ENCODE measurements around the gene EPYC.

DNA sequence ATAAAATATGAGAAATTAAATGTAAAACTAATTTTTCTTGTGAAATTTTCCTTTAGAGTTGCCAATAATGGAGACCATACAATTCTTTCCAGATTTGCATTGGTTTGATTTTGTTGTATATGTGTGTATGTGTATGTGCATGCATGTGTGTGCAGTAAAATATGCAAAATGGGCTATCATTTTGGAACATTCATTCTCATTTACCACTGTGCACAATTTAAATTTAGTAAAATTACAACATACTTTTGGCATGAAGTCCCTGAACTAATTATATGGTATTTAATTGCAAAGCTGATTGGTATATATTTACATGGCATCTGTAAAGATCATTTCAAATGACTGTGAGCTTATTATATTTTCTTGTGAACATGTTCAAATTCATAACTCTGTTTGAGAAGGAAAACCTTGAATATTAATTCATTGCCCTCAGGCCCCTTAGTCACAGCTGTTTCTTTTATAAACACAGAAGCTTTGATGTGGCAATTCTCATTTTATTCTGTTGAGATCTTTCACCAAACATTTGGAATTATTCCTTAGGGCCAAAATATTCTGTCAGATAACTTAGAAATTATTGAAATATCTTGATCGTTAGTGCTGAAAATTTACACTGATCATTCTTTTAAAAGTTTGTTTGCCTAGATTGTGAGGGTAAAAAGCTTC, 35.5 kb upstream of the EPYC start:
- no peak for TF ChIP-seq EZH2 (IDR thresholded peaks at IDR 0.05; ENCODE audit: low read length, unreplicated experiment)
- no peak for TF ChIP-seq CTCF (conservative IDR thresholded peaks at IDR 0.05; ENCODE audit: low read depth, low read length)
- TF ChIP-seq EZH2phosphoT487 (IDR thresholded peaks at IDR 0.05; ENCODE audit: borderline replicate concordance, low read length), result no peak

Data from PC-3 (cell line).